ENCODE data around the gene GPR153.

GPR153 gene

DNA sequence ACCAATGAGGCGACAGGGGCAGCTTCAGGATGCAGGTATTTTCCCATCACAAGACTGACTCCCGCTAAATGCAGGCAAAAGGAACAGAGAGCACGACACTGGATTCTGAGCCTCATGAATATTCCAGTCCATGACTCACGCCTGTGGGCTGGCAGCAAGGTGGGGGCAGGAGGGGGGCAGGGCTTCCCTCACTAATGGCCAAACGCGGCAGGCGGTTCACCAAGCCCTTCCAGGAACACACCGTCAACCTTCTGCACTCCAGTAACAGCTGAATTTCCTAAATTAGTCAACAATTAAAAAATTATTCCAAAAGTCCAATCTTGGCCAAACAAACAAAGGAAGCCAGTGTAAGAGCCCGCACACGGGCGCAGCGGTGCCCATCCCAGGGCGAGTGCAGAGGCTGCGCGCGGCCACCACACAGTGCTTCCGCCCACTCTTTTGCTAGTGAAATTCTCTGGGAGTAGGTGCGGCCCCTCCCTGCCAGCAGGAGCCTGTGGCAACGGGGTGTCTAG lies 12.5 kb upstream of the GPR153 start:
- H3K4me3 ChIP-seq (ENCODE audit: low read depth, low read length): no peak overlapping the region
- TF ChIP-seq, protein P1, sequence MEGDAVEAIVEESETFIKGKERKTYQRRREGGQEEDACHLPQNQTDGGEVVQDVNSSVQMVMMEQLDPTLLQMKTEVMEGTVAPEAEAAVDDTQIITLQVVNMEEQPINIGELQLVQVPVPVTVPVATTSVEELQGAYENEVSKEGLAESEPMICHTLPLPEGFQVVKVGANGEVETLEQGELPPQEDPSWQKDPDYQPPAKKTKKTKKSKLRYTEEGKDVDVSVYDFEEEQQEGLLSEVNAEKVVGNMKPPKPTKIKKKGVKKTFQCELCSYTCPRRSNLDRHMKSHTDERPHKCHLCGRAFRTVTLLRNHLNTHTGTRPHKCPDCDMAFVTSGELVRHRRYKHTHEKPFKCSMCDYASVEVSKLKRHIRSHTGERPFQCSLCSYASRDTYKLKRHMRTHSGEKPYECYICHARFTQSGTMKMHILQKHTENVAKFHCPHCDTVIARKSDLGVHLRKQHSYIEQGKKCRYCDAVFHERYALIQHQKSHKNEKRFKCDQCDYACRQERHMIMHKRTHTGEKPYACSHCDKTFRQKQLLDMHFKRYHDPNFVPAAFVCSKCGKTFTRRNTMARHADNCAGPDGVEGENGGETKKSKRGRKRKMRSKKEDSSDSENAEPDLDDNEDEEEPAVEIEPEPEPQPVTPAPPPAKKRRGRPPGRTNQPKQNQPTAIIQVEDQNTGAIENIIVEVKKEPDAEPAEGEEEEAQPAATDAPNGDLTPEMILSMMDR (IDR thresholded peaks at IDR 0.05; ENCODE audit: low read depth, low read length): no peak

DNA sequence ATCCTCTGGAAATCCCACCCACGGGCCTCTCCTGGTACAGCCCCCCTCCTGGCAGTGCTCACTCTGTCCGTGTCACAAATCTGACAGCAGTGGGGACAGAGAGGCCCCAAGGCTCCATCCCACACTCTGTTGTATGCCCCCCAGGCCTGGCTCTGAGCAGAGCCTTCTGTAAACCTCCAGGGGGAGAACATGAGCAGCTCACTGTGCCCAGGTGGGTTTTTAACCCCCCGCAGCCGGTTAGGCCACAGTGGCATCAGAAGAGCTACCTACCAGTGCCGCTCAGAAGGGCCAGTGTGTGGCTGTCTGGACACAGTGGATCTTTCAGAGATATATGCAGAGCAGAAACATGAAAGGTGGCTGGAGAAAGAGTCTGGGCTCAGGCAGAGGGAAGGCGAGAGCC lies 12.0 kb upstream of the GPR153 start:
- no peak overlapping the region for H3K4me3 ChIP-seq (ENCODE audit: low read depth, low read length)
- TF ChIP-seq, protein P1 (IDR thresholded peaks at IDR 0.05; ENCODE audit: low read depth, low read length): no peak

GRCh38 chr1:6272452-6272851 lies 11.6 kb upstream of the GPR153 start:
- no peak overlapping the region for H3K4me3 ChIP-seq (ENCODE audit: low read depth, low read length)
- TF ChIP-seq, protein P1 (IDR thresholded peaks at IDR 0.05; ENCODE audit: low read depth, low read length): no peak

GRCh38 chr1:6271554-6271953 lies 10.7 kb upstream of the GPR153 start:
- no peak overlapping the region for H3K4me3 ChIP-seq (ENCODE audit: low read depth, low read length)
- TF ChIP-seq, protein P1 (IDR thresholded peaks at IDR 0.05; ENCODE audit: low read depth, low read length): no peak

- H3K4me3 ChIP-seq (ENCODE audit: low read depth, low read length): no peak overlapping the region
- TF ChIP-seq, protein P1 (IDR thresholded peaks at IDR 0.05; ENCODE audit: low read depth, low read length): no peak
Measured at GRCh38 chr1:6271006-6271405, 10.1 kb upstream of the GPR153 start.

DNA sequence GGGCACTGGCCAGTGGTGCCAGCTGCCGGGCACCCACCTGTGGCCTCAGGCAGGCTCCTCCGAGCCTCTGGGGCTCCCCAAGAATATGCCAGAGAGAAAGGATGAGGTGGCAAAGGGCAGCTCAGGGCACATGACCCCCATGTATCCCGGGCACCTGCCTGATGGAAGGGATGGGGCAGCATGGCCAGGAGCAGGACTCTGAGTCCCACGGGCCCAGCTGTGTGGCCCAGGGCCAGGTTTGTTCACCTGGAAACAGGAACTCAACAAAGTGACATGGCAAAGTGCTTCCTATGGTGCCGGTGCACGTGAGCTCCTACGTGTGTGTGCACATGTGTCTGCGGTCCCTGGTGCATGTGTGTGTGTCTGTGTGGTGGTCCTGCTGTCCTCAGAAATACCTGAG lies 9.5 kb upstream of the GPR153 start:
- TF ChIP-seq, protein P1 (IDR thresholded peaks at IDR 0.05; ENCODE audit: low read depth, low read length): no peak
- no peak overlapping the region for H3K4me3 ChIP-seq (ENCODE audit: low read depth, low read length)

- H3K4me3 ChIP-seq (ENCODE audit: low read depth, low read length): no peak overlapping the region
- TF ChIP-seq, protein P1 (IDR thresholded peaks at IDR 0.05; ENCODE audit: low read depth, low read length): no peak
Measured at GRCh38 chr1:6269720-6270400, 9.0 kb upstream of the GPR153 start.

All from WI38 (cell line).